Loucy (cell line): ENCODE data around the gene SMIM10L2A.

Source experiments
- H2AFZ ChIP-seq: fragments of 200-600 bp; sonication (generic); 2 replicates; pipeline ENCODE4 v1.6.0; 2016; ENCODE audit warnings: antibody characterized with exemption, mild to moderate bottlenecking, low read length, moderate library complexity
- H3F3A ChIP-seq: fragments of 200-600 bp; 2 replicates; pipeline ENCODE4 v1.6.0; 2016; ENCODE audit warnings: antibody characterized with exemption, low read depth, mild to moderate bottlenecking
- H3K27me3 ChIP-seq: fragments of 200-600 bp; sonication (generic); 2 replicates; pipeline ENCODE4 v1.6.1; 2014; ENCODE audit warnings: low read length, mild to moderate bottlenecking; ENCODE audit not compliant: insufficient read depth, poor library complexity, severe bottlenecking
- H3K36me3 ChIP-seq: fragments of 200-600 bp; sonication (generic); 2 replicates; pipeline ENCODE4 v1.6.1; 2016; ENCODE audit warnings: low read length; ENCODE audit not compliant: insufficient read depth
- H3K4me1 ChIP-seq: fragments of 200-600 bp; sonication (generic); 2 replicates; pipeline ENCODE4 v1.5.1; 2014; ENCODE audit warnings: low read length, mild to moderate bottlenecking; ENCODE audit not compliant: insufficient read depth, poor library complexity, severe bottlenecking
- H3K4me2 ChIP-seq: fragments of 200-600 bp; sonication (generic); 2 replicates; pipeline ENCODE4 v1.6.0; 2014; ENCODE audit warnings: antibody characterized with exemption, low read length, low read depth, mild to moderate bottlenecking; ENCODE audit not compliant: poor library complexity, severe bottlenecking
- H3K4me3 ChIP-seq: fragments of 200-600 bp; sonication (generic); 2 replicates; pipeline ENCODE4 v1.5.1; 2014; ENCODE audit warnings: low read length, mild to moderate bottlenecking, mixed read lengths; ENCODE audit not compliant: poor library complexity, severe bottlenecking
- H3K79me2 ChIP-seq: fragments of 200-600 bp; sonication (generic); 2 replicates; pipeline ENCODE4 v1.6.1; 2014; ENCODE audit warnings: low read length; ENCODE audit not compliant: insufficient read depth
- H3K9ac ChIP-seq: fragments of 200-600 bp; sonication (generic); 2 replicates; pipeline ENCODE4 v1.6.0; 2014; ENCODE audit warnings: mild to moderate bottlenecking, low read depth, low read length, moderate library complexity; ENCODE audit not compliant: poor library complexity, severe bottlenecking
- H3K9me2 ChIP-seq: fragments of 200-600 bp; sonication (generic); replicated peaks from 2 replicates; pipeline ENCODE4 v1.6.1; 2016; ENCODE audit warnings: low read depth, low read length, mixed read lengths
- H3K9me3 ChIP-seq: fragments of 200-600 bp; sonication (generic); 2 replicates; pipeline ENCODE4 v1.6.1; 2014; ENCODE audit warnings: mild to moderate bottlenecking, antibody characterized with exemption, low read length, low read depth; ENCODE audit not compliant: insufficient read depth
- H4K20me1 ChIP-seq: fragments of 200-600 bp; sonication (generic); 2 replicates; pipeline ENCODE4 v1.6.0; 2014; ENCODE audit warnings: antibody characterized with exemption, low read length, mild to moderate bottlenecking; ENCODE audit not compliant: insufficient read depth, poor library complexity, severe bottlenecking
- EZH2phosphoT487 ChIP-seq: fragments of 200-600 bp; IDR thresholded peaks from 2 replicates; pipeline ENCODE4 v1.6.1; 2018; ENCODE audit warnings: antibody characterized with exemption, mild to moderate bottlenecking, moderate library complexity, borderline replicate concordance
- TF ChIP-seq, protein P1 (sequence below): fragments of 200-600 bp; sonication (generic); conservative IDR thresholded peaks from 2 replicates; pipeline ENCODE4 v1.5.1; 2014; ENCODE audit warnings: mild to moderate bottlenecking, antibody characterized with exemption, low read length

SMIM10L2A gene

DNA sequence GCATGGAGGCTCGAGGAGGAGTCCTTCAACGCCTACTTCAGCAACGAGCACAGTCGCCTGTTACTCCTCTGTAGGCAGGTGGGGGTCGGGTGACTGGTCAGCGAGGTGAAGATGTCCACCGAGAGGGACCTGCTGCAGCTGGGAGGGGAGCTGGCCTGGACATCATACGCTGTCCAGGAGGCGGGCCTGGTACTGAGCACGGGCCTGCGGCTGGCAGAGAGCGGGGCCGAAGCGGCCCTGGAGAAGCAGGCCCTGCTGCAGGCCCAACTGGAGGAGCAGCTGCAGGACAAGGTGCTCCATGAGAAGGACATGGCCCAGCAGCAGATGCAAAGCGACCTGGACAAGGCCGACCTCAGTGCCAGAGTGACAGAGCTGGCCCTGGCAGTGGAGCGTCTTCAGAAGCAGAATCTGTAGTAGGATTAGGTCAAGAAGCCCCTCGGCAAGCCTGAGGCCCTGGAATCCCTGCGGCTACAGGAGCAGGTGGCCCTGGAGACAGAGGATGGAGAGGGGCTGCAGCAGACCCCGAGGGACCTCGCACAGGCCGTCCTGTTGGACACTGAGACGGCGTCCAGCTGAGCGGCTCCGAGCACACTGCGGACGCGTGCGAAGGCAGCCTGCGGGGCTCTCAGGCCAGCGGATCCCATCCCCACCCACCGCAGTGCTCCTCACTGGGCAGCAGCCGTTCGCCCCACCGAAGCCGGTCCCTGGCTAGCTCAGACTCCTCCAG lies 11.9 kb downstream of the SMIM10L2A start:
- H3K79me2 ChIP-seq = no peaks in the 10 kb centered on the region
- no peaks in the 10 kb centered on the region for H3K27me3 ChIP-seq
- no peaks in the 10 kb centered on the region for H4K20me1 ChIP-seq
- no peak overlapping the region for H3K4me2 ChIP-seq
- H3K9me3 ChIP-seq = no peaks in the 10 kb centered on the region
- no peak for TF ChIP-seq EZH2phosphoT487
- TF ChIP-seq, protein P1, sequence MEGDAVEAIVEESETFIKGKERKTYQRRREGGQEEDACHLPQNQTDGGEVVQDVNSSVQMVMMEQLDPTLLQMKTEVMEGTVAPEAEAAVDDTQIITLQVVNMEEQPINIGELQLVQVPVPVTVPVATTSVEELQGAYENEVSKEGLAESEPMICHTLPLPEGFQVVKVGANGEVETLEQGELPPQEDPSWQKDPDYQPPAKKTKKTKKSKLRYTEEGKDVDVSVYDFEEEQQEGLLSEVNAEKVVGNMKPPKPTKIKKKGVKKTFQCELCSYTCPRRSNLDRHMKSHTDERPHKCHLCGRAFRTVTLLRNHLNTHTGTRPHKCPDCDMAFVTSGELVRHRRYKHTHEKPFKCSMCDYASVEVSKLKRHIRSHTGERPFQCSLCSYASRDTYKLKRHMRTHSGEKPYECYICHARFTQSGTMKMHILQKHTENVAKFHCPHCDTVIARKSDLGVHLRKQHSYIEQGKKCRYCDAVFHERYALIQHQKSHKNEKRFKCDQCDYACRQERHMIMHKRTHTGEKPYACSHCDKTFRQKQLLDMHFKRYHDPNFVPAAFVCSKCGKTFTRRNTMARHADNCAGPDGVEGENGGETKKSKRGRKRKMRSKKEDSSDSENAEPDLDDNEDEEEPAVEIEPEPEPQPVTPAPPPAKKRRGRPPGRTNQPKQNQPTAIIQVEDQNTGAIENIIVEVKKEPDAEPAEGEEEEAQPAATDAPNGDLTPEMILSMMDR = no peak
- H3K9me2 ChIP-seq = no peaks in the 10 kb centered on the region
- no peaks in the 10 kb centered on the region for H3F3A ChIP-seq
- H3K9ac ChIP-seq = no peak overlapping the region
- no peak overlapping the region for H3K4me3 ChIP-seq
- no peaks in the 10 kb centered on the region for H3K4me1 ChIP-seq
- no peak overlapping the region for H2AFZ ChIP-seq
- no peaks in the 10 kb centered on the region for H3K36me3 ChIP-seq

DNA sequence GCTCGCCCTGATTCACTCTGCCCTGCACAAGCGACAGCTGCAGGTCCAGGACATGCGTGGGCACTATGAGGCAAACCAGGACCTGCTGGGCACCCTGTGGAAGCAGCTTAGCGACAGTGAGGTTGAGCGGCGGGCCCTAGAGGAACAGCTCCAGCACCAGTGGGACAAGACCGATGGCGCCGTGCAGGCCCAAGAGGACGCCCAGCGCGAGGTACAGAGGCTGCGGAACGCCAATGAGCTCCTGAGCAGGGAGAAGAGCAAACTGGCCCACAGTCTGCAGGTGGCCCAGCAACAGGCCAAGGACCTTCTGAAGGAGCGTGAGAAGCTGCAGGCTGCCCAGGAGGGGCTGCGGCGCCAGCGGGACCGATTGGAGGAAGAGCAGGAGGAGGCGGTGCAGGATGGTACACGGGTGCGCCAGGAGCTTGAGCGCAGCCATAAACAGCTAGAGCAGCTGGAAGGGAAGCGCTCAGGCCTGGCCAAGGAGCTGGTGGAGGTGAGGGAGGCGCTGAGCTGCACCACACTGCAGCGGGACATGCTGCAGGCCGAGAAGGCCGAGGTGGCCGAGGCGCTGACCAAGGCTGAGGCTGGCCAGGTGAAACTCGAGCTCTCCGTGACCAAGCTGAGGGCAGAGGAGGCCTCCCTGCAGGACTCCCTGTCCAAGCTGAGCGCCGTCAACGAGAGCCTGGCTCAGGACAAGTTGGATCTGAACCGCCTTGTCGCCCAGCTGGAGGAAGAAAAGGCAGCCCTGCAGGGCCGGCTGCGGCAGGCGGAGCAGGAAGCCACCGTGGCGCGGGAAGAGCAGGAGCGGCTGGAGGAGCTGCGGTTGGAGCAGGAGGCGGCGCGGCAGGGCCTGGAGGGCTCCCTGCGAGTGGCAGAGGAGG lies 12.8 kb downstream of the SMIM10L2A start:
- H4K20me1 ChIP-seq = no peaks in the 10 kb centered on the region
- H3K9me2 ChIP-seq = no peaks in the 10 kb centered on the region
- no peaks in the 10 kb centered on the region for H3K27me3 ChIP-seq
- no peaks in the 10 kb centered on the region for H3K79me2 ChIP-seq
- no peak overlapping the region for H3K9ac ChIP-seq
- H3K9me3 ChIP-seq = no peaks in the 10 kb centered on the region
- TF ChIP-seq, protein P1 = no peak
- no peak for TF ChIP-seq EZH2phosphoT487
- H2AFZ ChIP-seq = no peak overlapping the region
- no peaks in the 10 kb centered on the region for H3K4me1 ChIP-seq
- H3K4me3 ChIP-seq = no peak overlapping the region
- H3K4me2 ChIP-seq = no peak overlapping the region
- no peaks in the 10 kb centered on the region for H3K36me3 ChIP-seq
- H3F3A ChIP-seq = no peaks in the 10 kb centered on the region

DNA sequence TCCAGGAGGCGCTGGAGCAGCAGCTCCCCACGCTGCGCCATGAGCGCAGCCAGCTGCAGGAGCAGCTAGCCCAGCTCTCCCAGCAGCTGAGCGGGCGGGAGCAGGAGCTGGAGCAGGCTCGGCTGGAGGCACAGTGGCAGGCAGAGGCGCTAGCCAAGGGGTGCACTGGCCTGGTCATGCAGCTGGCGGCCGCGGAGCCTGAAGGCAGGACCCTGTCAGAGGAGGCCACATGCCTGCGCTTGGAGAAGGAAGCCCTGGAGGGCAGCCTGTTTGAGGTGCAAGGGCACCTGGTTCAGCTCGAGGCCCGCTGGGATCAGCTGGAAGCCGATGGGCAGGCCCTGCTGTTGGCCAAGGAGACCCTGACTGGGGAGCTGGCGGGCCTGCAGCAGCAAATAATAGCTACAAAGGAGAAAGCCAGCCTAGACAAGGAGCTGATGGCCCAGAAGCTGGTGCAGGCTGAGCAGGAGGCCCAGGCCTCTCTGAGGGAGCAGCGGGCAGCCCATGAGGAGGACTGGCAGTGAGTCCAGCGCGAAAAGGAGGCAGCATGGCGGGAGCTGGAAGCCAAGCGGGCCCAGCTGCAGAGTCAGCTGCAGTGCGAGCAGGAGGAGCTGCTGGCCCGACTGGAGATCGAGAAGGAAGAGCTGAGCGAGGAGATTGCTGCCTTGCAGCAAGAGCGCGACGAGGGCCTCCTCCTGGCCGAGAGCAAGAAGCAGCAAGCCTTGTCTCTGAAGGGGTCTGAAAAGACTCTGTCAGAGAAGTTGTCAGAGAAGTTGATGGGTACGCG lies 13.6 kb downstream of the SMIM10L2A start:
- no peaks in the 10 kb centered on the region for H3K9me3 ChIP-seq
- no peak overlapping the region for H3K4me3 ChIP-seq

More for the DNA sequence above, 13.6 kb downstream of the SMIM10L2A start:
- Histone ChIP-seq H3K9me2 (no peaks in the 10 kb centered on the region), H3K4me1 (no peaks in the 10 kb centered on the region), H3K4me2 (no peak overlapping the region), H3K27me3 (no peaks in the 10 kb centered on the region), H3K79me2 (no peaks in the 10 kb centered on the region), H4K20me1 (no peaks in the 10 kb centered on the region), H3F3A (no peaks in the 10 kb centered on the region), H2AFZ (no peak overlapping the region), H3K9ac (no peak overlapping the region), H3K36me3 (no peaks in the 10 kb centered on the region)
- TF ChIP-seq, protein P1 = no peak
- TF ChIP-seq EZH2phosphoT487 = no peak
